Stimulated activated CD4-positive, alpha-beta T cell treated with anti-CD3 and anti-CD28 coated beads, TNF-alpha, amount 100 ng/mL, for 4 hours (primary cell): ENCODE data around the gene SIGLEC6.

Experiments
- DNase-seq, 3 experiments: peaks; one replicate each; pipeline ENCODE4 v3.0.0-alpha.2; 2020; ENCODE audit warnings: low read depth in 3 of 3

The SIGLEC6 gene

DNA sequence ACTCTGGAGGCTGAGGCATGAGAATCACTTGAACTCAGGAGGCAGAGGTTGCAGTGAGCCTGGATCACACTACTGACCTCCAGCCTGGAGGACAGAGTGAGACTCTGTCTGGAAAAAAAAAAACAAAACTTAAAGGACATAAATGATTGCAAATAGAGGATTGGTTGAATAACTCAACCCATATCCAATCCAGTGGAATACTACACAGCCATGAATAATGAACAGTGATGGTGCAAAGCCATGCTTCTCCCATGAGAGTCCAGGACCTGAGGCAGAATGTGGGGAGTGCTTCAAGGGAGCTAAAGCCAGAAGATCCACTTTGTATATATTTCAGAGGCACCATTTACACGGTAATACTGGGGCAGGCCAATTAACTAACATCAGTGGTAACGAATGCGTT is 55.3 kb downstream of the SIGLEC6 start:
- DNase-seq, result no peak

DNA sequence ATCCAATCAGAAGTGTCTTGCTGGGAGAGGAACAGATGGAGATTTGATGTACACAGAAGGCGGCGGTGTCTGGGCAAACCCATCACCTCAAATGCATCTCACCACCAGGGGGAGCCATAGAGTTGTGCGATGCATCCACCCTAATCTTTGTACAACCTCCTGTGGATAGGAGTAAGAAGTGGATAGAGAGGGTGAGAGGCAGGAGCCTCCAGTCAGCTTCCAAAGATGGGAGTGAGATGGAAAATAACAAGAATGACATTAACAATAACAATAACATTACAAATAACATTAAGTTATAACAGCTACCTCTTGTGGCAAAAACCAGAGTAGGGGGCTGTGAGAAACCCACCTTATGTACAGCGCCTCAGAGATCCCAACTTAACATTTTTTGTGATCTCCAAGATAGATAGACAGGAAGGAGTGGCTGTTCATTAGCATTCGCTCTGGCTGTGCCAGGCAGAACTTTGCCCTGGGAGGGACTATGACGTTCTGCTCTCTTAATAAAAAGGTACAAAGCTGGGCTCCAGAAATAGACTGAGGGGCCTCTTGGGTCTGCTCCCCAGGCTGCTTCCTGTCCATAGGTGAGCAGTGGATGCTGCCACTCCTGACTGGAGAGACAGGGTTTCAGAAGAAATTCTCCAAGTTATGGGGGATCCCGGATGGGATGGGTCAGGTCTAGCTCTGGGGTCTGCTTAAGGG is 58.3 kb downstream of the SIGLEC6 start:
- peak; percentile 66 to 87 (median 79) for DNase-seq

DNA sequence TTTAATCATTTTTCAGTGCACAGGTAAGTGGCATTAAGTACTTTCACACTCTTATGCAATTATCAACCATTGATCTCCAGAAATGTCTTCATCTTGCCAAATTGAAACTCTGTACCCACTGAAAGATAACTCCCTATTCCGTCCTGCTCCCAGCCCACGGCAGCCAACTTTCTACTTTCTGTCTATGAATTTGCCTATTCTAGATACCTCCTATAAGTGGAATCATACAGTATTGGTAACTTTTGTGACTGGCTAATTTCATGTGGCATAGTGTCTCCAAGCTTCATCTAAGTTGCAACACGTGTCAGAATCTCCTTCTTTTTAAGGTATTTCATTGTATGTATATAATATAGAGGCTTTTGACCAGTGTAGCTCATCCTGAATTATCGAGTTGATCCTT is 58.9 kb downstream of the SIGLEC6 start:
- no peak for DNase-seq

DNA sequence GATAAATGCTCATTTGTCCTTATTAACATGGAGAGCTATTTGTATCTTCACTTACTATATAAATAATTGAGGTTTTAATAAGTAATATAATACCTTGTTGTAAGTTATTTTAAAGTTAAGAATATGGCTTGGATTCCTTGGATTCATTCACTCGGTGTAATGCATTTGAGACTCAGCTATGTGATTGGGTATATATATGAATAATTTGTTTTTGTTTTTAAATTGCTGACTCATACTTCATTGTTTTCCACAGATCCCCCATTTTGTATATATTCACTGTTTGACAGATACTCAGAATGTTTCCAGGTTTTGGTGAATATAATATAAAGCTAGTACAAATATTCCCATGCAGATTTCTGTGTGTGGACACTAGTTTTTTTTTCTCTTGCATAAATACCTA is 59.9 kb downstream of the SIGLEC6 start:
- DNase-seq, result no peak

DNA sequence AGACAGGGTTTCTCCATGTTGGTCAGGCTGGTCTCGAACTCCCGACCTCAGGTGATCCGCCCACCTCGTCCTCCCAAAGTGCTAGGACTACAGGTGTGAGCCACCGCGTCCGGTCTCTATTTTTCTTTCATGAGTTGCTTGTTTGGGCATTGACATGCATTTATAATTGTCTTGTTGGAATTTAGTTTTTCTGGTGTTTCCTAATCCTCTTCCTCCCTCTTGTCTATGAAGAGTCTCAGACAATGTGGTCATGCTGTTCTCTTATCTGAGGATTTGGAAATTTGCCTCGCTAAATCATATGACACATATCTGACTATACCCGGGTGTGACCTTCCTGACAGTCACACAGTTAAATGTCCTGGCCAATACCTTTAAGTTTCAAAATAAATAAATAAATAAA is 60.5 kb downstream of the SIGLEC6 start:
- DNase-seq, result no peak

DNA sequence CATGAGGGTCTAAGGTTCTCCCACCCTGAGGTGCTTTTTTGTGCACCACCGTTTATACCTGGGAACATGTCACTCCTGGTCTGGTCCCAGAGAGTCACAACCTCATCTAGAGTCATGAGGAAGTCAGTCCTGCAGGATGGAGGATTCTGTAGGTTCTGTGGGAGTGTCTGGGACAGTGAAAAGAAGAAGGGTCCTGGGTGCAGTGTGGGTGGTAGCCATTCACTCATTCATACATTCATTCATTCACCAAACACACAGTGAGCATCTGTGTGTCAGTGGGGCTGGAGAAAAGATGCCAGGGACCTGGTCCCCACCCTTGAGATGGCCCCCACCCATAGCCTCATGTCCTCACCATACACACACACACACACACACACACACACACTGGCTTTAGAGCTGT is 61.8 kb downstream of the SIGLEC6 start:
- no peak for DNase-seq

DNA sequence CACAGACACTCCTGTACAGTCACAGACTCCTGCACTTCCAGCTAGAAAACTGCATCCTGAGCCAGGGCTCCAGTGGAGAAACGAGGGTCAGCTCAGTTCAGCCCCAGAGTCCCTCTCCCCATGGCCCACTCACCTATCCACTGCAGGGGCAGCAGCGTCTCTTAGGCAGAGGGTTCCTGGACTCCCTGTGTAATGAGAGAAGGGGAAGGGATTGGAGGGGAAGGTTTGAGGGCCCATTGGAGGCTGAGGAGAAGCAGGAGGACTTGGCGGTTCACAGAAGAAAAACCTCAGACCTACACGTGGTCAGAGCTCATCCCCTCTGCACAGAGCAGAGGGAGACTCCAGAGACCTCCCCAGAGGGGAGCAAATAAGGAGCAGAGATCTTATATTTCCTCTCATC is 62.3 kb downstream of the SIGLEC6 start:
- DNase-seq, result no peak

DNA sequence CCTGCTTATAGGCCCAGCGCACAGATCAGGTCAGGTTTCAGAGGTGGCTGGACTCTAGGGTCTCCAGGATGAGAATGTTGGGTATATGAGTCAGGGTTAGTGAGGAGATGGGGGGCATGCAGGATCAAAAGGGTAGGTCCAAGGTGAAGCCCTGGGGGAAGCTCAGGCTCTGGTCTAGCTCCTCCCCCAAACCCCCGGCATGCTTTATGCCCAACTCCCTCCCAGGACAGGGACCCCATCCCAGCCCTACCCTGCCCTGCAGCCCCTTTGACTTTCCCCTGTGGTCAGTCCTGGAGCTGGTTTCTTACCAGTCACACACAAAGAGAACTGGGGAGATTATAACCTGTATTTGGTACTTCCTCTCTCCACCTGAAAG is 62.9 kb downstream of the SIGLEC6 start:
- DNase-seq, result no peak

DNA sequence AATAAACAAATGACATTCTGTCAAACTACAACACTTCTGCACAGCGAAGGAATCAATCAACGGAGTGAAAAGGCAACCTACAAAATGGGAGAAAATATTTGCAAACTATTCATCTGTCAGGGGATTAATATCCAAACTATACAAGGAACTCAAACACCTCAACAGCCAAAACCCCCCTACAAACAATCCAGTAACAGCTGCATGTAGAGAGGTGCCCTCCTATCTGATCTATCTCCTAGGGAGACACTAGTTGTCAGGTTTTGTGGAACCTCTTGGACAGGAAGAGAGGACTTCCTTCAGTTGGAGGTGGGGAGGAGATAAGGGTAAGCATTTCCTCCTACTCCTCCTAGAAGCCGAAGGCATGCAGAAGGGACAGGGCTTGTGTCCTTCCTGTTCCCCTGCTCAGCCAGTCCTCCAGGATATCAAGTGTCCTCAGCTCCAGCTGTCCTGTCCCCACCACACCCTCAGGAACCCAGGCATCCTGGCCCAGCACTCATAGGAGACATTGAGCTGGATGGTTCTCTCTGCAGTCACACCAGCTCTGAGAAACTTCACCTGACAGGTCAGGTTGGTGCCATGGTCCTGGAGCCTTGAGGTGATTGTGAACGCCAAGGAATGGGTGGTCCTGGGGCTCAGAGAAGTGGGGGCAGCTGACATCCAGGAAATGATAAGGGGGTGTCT is 63.5 kb downstream of the SIGLEC6 start:
- no peak for DNase-seq
